Stimulated activated CD4-positive, alpha-beta T cell treated with anti-CD3 and anti-CD28 coated beads, Interleukin-12 subunit alpha, Interleukin-12 subunit beta, amount 100 ng/mL, for 4 hours (primary cell): ENCODE measurements around the gene TSPAN11.
"Not testable (repeated sequence)": the region's sequence is repeated elsewhere in the genome, so short reads cannot be mapped to it uniquely, and the experiment has no call there.

Source experiments
- DNase-seq: peaks from one replicate; pipeline ENCODE4 v3.0.0-alpha.2; 2020

TSPAN11 gene, protein sequence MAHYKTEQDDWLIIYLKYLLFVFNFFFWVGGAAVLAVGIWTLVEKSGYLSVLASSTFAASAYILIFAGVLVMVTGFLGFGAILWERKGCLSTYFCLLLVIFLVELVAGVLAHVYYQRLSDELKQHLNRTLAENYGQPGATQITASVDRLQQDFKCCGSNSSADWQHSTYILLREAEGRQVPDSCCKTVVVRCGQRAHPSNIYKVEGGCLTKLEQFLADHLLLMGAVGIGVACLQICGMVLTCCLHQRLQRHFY

GRCh38 chr12:30926243-30927221 is at the start of gene TSPAN11:
TSS of gene TSPAN11 (plus strand) at chr12:30926748. CDS start at chr12:30953992, 27,244 bp downstream.
- DNase-seq = no peak

- no peak for DNase-seq
Observed at GRCh38 chr12:30877105-30877875, 49.3 kb upstream of the TSPAN11 start.

- DNase-seq = no peak
Observed at GRCh38 chr12:30878024-30878423, 48.5 kb upstream of the TSPAN11 start.

GRCh38 chr12:30880061-30880460 is 46.5 kb upstream of the TSPAN11 start:
- no peak for DNase-seq

DNA sequence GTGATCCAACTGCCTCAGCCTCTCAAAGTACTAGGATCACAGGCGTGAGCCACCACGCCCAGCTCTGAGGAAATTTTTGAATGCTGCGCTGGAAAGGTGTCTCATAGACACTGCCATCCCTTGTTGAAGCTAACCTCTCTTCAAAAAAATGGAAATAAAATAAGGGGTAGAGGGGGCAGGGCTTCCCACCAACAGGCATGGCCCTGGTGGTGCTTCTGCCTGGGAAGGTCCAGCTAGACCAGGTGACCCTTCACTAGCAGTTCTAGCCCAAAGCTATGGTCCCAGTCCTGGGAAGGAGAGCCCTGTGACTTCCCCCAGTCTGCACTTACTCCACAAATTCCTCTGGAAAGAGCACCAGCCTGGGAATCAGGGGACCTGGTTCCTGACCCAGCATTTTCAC is 45.7 kb upstream of the TSPAN11 start:
- DNase-seq = no peak

DNA sequence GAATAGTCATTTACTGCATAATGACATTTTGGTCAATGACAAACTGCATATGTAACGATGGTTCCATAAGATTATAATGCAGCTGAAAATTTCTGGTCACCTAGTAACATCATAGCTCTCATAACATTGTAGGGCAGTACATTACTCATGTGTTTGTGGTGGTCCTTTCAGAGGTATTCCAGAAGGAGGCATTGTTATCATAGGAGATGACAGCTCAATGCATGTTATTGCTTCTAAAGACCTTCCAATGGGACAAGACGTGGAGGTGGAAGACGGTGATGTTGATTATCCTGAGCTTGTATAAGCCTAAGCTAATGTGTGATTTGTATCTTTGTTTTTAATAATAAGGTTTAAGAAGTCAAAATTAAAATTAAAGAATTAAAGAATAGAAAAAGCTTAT is 43.8 kb upstream of the TSPAN11 start:
- DNase-seq = no peak

DNA sequence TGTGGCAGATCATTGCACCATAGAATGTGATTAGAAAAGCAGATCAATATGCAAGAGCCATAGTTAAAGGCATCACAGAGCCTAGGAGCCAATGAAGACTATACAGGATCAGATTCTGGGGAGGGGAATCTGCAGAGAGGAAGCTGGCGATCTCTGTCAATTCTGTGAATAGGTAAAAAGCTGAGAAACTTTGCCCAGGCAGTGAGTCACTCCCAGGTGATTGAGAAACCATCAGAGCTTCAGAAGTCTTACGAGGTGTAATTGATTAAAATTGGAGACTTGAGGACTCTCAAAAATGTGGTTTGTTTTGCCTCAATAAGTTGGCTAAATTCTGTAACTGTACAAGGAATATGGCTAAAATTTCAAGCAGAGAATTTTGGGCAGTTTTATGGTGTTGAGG is 41.7 kb upstream of the TSPAN11 start:
- DNase-seq = no peak

DNA sequence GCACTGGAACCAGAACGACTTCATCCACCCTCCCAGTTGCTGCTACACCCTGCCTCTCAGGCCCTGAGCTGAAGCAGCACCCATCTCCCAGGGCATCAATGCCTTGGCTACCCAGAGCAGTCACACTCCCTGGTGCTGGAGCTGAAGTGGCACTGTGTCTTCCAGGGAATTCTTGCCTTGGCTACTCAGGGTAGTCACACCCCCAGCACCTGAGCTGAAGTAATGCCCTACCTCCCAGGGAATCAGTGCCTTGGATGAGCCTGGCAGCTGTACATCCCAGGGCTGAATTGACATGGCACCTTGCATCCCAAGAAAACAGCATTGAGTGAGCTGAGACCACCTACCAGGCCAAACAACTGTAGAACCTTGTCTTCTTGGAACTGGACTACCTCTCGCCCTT is 41.2 kb upstream of the TSPAN11 start:
- no peak for DNase-seq

GRCh38 chr12:30887226-30887625 is 39.3 kb upstream of the TSPAN11 start:
- DNase-seq = no peak

DNA sequence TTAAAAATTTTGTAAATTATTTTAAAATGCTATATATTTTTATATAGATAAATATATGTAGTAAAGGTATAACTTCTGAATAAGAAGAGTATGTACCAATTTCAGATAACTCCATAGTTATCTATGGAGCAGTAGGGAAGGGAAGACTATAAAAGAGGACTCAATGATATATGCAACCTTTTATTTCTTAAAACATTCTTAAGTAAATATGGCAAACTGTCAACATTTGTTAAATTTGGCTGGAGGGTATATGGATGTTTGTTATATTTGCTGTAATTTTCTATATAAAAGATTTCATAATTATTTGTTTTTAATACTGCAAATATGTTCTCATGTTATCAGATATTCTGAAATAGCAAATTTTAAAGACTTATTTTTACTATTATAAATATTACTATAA is 38.3 kb upstream of the TSPAN11 start:
- DNase-seq = no peak

- DNase-seq = not testable (repeated sequence)
Observed at GRCh38 chr12:30894531-30894930, 32.0 kb upstream of the TSPAN11 start.

DNA sequence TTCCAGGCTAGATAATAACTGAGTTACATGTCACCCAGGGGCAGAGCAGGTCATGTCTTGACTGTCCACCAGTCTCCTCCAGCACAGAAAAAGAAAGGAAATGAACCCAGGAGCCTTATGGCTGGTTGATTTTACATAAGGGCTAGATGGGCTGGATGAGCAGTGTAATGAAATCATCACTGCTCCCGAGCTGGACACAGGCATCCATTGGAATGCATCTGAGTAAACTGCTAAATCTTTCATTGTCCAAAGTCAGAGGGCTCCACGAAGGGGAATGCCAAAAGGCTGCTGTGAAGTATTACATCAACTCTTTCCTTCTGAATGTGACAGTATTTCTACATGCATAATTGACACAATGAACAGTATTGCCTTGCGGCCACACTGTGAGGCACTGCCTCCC is 30.1 kb upstream of the TSPAN11 start:
- no peak for DNase-seq

- DNase-seq = no peak
Observed at GRCh38 chr12:30898846-30899245, 27.7 kb upstream of the TSPAN11 start.

GRCh38 chr12:30900351-30900750 is 26.2 kb upstream of the TSPAN11 start:
- DNase-seq = no peak

DNA sequence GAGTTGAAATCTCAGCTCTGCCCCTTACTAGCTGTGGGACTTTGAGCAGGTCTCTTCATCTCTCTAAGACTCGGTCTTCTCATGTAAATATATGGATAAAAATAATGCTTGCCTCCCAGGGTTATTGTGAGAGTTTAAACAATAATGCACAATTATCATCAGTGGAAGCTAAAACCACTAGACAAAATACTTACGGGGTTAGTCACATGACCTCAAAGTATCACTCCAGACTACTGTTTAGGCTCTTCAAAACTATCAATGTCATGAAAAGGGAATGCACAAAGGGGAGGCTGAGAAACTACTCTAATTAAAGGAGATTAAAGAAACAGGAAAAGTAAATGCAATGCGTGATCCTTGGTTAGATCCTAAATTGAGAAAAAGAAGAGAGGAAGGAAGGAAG is 24.5 kb upstream of the TSPAN11 start:
- DNase-seq = no peak

DNA sequence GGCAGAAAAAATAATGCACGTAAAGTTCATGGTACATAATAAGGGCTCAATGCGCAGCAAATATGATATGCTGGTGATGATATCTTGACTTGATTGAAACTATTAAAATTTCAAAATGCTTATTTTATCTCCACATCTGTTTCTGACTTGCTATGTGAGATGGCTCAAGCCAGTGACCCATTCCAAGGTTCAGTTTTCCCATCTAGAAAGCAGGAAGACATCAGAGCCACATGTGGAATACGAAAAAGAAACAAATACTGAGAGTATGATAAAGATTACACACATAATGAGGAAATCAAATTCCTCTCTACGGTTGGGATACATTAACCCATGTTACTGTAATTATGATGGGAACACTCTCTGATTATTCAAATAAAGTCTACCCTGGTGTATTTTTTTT is 24.0 kb upstream of the TSPAN11 start:
- no peak for DNase-seq

- DNase-seq = no peak
Observed at GRCh38 chr12:30905463-30906009, 21.0 kb upstream of the TSPAN11 start.

DNA sequence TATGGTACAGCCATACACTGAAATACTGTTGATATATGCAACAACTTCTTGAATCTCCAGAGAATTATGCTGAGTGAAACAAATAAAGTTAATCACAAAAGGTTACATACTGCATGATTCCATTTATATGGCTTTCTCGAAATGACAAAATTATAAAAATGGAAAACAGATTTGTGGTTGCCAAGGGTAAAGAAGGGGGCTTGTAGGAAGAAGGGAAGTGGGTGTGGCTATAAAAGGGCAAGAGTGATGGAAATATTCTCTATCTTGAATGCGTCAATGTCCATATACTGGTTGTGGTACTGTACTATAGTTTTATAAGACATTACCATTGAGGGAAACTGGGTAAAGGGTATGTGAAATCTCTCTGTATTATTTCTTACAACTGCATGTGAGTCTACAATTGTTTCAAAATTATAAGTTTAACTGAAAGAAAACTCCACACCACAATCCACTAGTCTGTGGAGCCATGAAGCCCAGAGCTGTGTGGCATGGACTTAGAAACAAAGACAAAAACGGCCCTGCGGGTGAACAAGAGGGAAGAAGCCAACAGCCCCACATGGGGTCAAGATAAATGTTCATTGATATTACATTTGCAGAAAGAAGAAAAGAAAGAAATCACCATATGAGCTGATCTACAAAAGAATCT is 18.3 kb upstream of the TSPAN11 start:
- no peak for DNase-seq

DNA sequence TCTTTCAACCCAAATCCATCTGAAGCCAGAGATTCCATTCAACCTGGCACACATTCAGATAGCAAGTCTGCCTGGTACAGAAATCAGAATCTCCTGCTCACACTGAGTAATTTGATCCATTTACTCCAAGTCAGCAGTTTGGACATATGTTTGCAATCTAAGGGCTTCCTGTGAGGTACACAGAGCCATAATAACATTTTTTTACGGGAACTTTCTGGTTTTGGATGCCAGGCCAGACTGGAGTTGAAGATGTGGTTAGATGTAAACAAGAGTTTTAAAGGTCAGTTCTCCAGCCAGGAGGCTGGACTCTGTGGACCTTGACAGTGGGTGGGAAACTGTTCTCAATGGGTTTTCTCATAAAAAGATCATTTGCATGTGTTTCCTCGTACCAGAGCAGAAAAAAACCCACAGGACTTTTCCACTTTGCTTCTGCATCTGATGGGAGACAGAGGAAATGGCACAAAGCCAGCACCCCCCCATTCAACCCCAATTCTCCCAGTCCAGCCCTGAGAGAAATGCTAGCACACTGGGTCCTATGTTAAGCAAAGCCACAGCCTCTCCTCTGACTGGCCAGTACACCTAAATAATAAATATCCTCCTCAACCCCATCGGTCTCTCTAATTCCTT is 17.7 kb upstream of the TSPAN11 start:
- no peak for DNase-seq

GRCh38 chr12:30909349-30910037 is 17.1 kb upstream of the TSPAN11 start:
- DNase-seq = no peak

DNA sequence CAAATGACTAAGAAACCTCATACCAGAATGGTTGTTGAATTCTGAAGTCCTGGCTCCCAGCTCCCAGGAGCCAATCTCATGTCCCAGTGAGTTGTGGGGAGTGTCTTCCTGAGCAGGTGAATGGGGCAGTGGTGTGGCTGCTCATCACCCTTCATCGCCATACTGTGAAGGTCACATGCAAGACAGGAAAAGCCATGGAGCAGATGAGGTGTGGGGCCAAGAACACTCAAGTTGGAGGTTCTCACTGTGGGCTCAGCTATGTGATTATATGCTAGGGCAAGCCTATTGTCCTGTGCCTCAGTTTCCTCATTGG is 16.6 kb upstream of the TSPAN11 start:
- DNase-seq = no peak

GRCh38 chr12:30911207-30911606 is 15.3 kb upstream of the TSPAN11 start:
- DNase-seq = no peak
